Kidney (tissue), 14 donors: ENCODE results near the gene PDXP. TPM values are rescaled to one million over a fixed set of nuclear protein-coding genes. Genes with fewer than 3 reads are reported as not detected.

Experiments
- DNase-seq, 5 donors: peaks; one replicate each; pipeline ENCODE4 v3.0.0-alpha.2; 2013 to 2020
- FAIRE-seq: peaks from 2 replicates; lab custom pipeline; 2012; peaks lifted over from hg19 to GRCh38; lab: Jason Lieb, UNC
- H3K27ac ChIP-seq, 2 donors: one replicate each; pipeline ENCODE4 v1.7.0; 2013; ENCODE audit warnings: low read depth in 2 of 2, low read length in 2 of 2, inconsistent platforms in 1 of 2
- H3K27me3 ChIP-seq: one replicate; pipeline ENCODE4 v1.7.1; 2013; ENCODE audit warnings: low read length, inconsistent platforms; ENCODE audit not compliant: control insufficient read depth, insufficient read depth
- H3K36me3 ChIP-seq, 3 donors: one replicate each; pipeline versions ENCODE4 v1.7.0 to v1.7.1; 2013; ENCODE audit warnings: low read length in 3 of 3, control low read depth in 1 of 3, inconsistent platforms in 1 of 3; ENCODE audit not compliant: insufficient read depth in 3 of 3, control insufficient read depth in 2 of 3
- H3K4me1 ChIP-seq, 3 donors: one replicate each; pipeline versions ENCODE4 v1.7.0 to v1.7.1; 2013; ENCODE audit warnings: low read length in 3 of 3, inconsistent platforms in 1 of 3, low read depth in 1 of 3; ENCODE audit not compliant: control insufficient read depth in 2 of 3, insufficient read depth in 2 of 3
- H3K4me3 ChIP-seq, 3 donors: one replicate each; pipeline versions ENCODE4 v1.7.0 to v1.8.1; 2013; ENCODE audit warnings: low read length in 3 of 3, control low read depth in 1 of 3, inconsistent platforms in 1 of 3
- H3K9ac ChIP-seq, 3 donors: one replicate each; pipeline versions ENCODE4 v1.7.0 to v1.7.1; 2013; ENCODE audit warnings: low read length in 3 of 3, control low read depth in 1 of 3, inconsistent platforms in 1 of 3
- H3K9me3 ChIP-seq, 3 donors: one replicate each; pipeline versions ENCODE4 v1.7.0 to v1.7.1; 2013; ENCODE audit warnings: low read length in 3 of 3, control low read depth in 1 of 3, inconsistent platforms in 1 of 3; ENCODE audit not compliant: control insufficient read depth in 2 of 3, insufficient read depth in 1 of 3
- intact Hi-C: fragments of 100-400 bp; cut with DNase I; formaldehyde crosslinking; loops from one replicate; pipeline ENCODE4 v1.11.1; 2022
- polyA plus RNA-seq: library from polyadenylated mRNA; stranded (reverse); fragments of 350-450 nt; fragmentation: Illumina TruSeq; extraction: RNeasy Lipid Tissue Mini Kit (QIAGEN cat#74804); gene quantifications from one replicate; pipeline ENCODE4 v1.2.3, GENCODE V29; 2014; ENCODE audit warnings: low read depth, low replicate concordance; ENCODE audit not compliant: insufficient read depth
- total RNA-seq: library from RNA; stranded (reverse); fragmentation: NEBNext Ultra II Directional; extraction: Animal tissue kit (Norgen Biotek cat#: 25700); gene quantifications from one replicate; pipeline ENCODE4 v1.2.1, GENCODE V29; 2021
- TF ChIP-seq, protein P1 (sequence below): IDR thresholded peaks from 3 replicates; pipeline ENCODE4 v1.5.1; 2012; ENCODE audit warnings: mild to moderate bottlenecking, moderate library complexity, borderline replicate concordance; ENCODE audit not compliant: insufficient read depth; ENCODE audit errors: extremely low read depth
- donor health status: control.
- donor health status: control.
- donor health status: control.
- donor health status: control.
- donor health status: control.
- donor health status: DM: yes; HTN: yes; CAD: no.
- donor health status: Normal renal cell carcinoma (clear cell type).

Gene PDXP
- total and polyA plus RNA-seq, 2 donors from 2014 or later: 6.3 to 29.6 TPM

DNA sequence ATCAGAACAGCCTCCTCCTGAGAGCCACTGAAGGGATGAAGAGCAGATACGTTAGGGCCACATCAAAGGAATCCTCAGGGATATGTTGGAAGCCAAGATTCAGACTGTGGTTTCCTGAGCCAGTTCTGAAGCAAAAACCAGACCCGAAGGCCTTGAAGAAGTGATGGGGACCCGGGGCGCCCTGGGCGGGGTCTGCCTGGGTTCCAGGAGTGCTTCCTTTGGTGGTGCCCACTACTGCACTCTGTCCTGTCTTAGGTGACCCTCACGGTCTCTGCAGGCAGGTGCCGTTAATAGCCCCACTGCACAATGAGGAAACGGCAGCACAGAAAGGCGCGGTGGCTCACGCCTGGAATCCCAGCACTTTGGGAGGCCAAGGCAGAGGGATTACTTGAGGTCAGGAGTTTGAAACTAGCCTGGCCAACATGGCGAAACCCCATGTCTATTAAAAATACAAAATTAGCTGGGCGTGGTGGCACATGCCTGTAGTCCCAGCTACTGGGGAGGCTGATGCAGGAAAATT is 31.9 kb upstream of the PDXP start:
- peaks cover 0 to 6% (median 2%) of the 10 kb centered on the region in 3 donors for H3K36me3 ChIP-seq
- no peaks in the 10 kb centered on the region for H3K9me3 ChIP-seq
- no peak for DNase-seq
- no peak overlapping the region for H3K4me3 ChIP-seq
- no peak overlapping the region for H3K27ac ChIP-seq
- TF ChIP-seq, protein P1, sequence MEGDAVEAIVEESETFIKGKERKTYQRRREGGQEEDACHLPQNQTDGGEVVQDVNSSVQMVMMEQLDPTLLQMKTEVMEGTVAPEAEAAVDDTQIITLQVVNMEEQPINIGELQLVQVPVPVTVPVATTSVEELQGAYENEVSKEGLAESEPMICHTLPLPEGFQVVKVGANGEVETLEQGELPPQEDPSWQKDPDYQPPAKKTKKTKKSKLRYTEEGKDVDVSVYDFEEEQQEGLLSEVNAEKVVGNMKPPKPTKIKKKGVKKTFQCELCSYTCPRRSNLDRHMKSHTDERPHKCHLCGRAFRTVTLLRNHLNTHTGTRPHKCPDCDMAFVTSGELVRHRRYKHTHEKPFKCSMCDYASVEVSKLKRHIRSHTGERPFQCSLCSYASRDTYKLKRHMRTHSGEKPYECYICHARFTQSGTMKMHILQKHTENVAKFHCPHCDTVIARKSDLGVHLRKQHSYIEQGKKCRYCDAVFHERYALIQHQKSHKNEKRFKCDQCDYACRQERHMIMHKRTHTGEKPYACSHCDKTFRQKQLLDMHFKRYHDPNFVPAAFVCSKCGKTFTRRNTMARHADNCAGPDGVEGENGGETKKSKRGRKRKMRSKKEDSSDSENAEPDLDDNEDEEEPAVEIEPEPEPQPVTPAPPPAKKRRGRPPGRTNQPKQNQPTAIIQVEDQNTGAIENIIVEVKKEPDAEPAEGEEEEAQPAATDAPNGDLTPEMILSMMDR: no peak
- H3K9ac ChIP-seq: no peak overlapping the region
- intact Hi-C loops: no loop called here
- FAIRE-seq: no peak
- peaks cover 0 to 7% (median 2%) of the 10 kb centered on the region in 3 donors for H3K4me1 ChIP-seq
- no peaks in the 10 kb centered on the region for H3K27me3 ChIP-seq

DNA sequence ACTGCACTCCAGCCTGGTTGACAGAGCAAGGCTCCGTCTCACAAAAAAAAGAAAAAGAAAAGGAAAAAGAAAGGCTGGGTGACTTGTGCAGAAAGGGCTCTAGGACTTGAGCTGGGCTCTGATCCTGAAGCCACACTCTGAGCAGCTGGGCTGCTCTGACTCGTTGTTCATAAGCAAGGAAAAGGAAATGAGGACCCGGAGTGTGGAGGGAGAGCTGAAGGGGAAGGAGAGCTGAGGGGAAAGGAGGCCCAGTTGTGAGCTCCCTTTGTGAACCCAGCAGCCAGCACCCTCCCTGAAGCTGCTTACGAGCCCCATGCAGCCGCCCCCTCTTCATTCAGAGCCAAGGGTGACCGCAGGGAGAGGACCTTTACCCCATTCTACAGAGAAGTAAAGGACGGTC is 31.4 kb upstream of the PDXP start:
- intact Hi-C loops: no loop called here
- peaks cover 0 to 6% (median 2%) of the 10 kb centered on the region in 3 donors for H3K36me3 ChIP-seq
- peaks cover 0 to 7% (median 2%) of the 10 kb centered on the region in 3 donors for H3K4me1 ChIP-seq

DNA sequence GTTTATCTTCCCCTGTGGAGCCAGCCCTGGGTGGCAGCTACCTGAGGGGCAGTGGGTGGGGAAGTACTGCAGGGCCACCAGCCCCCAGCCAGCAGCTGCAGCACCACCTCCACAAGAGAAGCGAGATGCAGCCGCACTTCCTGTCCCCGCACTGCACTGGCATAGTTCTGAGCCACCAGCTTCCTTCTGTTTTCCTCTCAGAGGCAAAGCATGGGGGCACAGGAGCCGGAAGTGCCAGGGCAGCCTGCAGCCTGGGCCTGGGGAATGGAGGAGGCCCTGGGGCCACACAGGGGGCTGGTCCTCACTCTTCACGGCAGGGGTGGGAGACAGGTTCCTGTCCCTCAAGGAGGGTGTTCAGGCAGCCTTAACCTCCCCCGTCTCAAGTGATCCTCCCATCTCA is 31.0 kb upstream of the PDXP start:
- H3K9me3 ChIP-seq: no peaks in the 10 kb centered on the region
- peaks cover 0 to 7% (median 2%) of the 10 kb centered on the region in 3 donors for H3K4me1 ChIP-seq
- intact Hi-C loops: no loop called here
- FAIRE-seq: no peak
- peaks cover 0 to 6% (median 2%) of the 10 kb centered on the region in 3 donors for H3K36me3 ChIP-seq
- no peaks in the 10 kb centered on the region for H3K27me3 ChIP-seq
- H3K9ac ChIP-seq: no peak overlapping the region
- H3K27ac ChIP-seq: no peak overlapping the region
- TF ChIP-seq, protein P1: no peak
- DNase-seq: peak in 1 of 5 donors; percentile 45
- H3K4me3 ChIP-seq: no peak overlapping the region

More for the DNA sequence above, 31.4 kb upstream of the PDXP start:
- TF ChIP-seq, protein P1: no peak
- Histone ChIP-seq H3K27me3 (no peaks in the 10 kb centered on the region), H3K27ac (no peak overlapping the region), H3K4me3 (no peak overlapping the region), H3K9ac (no peak overlapping the region), H3K9me3 (no peaks in the 10 kb centered on the region)
- FAIRE-seq (no peak), DNase-seq (no peak)
